GM18858 (cell line): ENCODE data around the gene STPG2.
A peak's percentile ranks its signal among the peaks of the same experiment; 100 is the strongest.
"Not testable (repeated sequence)": the region's sequence is repeated elsewhere in the genome, so short reads cannot be mapped to it uniquely, and the experiment has no call there.

Experiments
- ATAC-seq: cut with Tn5 transposase; IDR thresholded peaks from one replicate; pipeline ENCODE4 v1.9.1; 2021; ENCODE audit not compliant: unreplicated experiment

The STPG2 gene

GRCh38 chr4:97646997-97647396 is 496.3 kb downstream of the STPG2 start:
- no peak for ATAC-seq

GRCh38 chr4:97645071-97645821 is 498.0 kb downstream of the STPG2 start:
- ATAC-seq: no peak

- no peak for ATAC-seq
Observed at GRCh38 chr4:97643179-97643578, 500.1 kb downstream of the STPG2 start.

GRCh38 chr4:97639961-97640360 is 503.3 kb downstream of the STPG2 start:
- no peak for ATAC-seq

GRCh38 chr4:97633831-97634230 is 509.4 kb downstream of the STPG2 start:
- not testable (repeated sequence) for ATAC-seq

- ATAC-seq: no peak
Observed at GRCh38 chr4:97627750-97628149, 515.5 kb downstream of the STPG2 start.

GRCh38 chr4:97624204-97624603 is 519.1 kb downstream of the STPG2 start:
- no peak for ATAC-seq

- no peak for ATAC-seq
Observed at GRCh38 chr4:97605932-97606331, 537.3 kb downstream of the STPG2 start.

- no peak for ATAC-seq
Observed at GRCh38 chr4:97593248-97593647, 550.0 kb downstream of the STPG2 start.

GRCh38 chr4:97590266-97590665 is 553.0 kb downstream of the STPG2 start:
- ATAC-seq: no peak

- no peak for ATAC-seq
Observed at GRCh38 chr4:97589481-97590196, 553.6 kb downstream of the STPG2 start.

- no peak for ATAC-seq
Observed at GRCh38 chr4:97587912-97588311, 555.4 kb downstream of the STPG2 start.

- no peak for ATAC-seq
Observed at GRCh38 chr4:97585274-97585673, 558.0 kb downstream of the STPG2 start.

GRCh38 chr4:97582890-97583289 is 560.4 kb downstream of the STPG2 start:
- ATAC-seq: no peak

- no peak for ATAC-seq
Observed at GRCh38 chr4:97577004-97577403, 566.3 kb downstream of the STPG2 start.

- no peak for ATAC-seq
Observed at GRCh38 chr4:97560009-97560408, 583.3 kb downstream of the STPG2 start.

GRCh38 chr4:97558204-97558778 is 585.0 kb downstream of the STPG2 start:
- ATAC-seq: no peak

GRCh38 chr4:97550637-97551036 is 592.6 kb downstream of the STPG2 start:
- ATAC-seq: not testable (repeated sequence)

GRCh38 chr4:97548943-97549583 is 594.2 kb downstream of the STPG2 start:
- ATAC-seq: peak; percentile 75

GRCh38 chr4:97548186-97548585 is 595.1 kb downstream of the STPG2 start:
- no peak for ATAC-seq

- ATAC-seq: no peak
Observed at GRCh38 chr4:97531351-97531750, 611.9 kb downstream of the STPG2 start.

GRCh38 chr4:97530676-97531075 is 612.6 kb downstream of the STPG2 start:
- no peak for ATAC-seq
